Dendritic cell treated with granulocyte-macrophage colony-stimulating factor and Interleukin-4, amounts not matched to agents 40 ng/mL and 50 ng/mL, for 4 days (primary cell): ENCODE results near the gene CMIP.

Source experiments
- H3K27ac Mint-ChIP-seq: one replicate; pipeline ENCODE4 v1.8.0; 2022; ENCODE audit warnings: mild to moderate bottlenecking, mixed read lengths
- H3K27me3 Mint-ChIP-seq: one replicate; pipeline ENCODE4 v1.8.0; 2022; ENCODE audit warnings: mild to moderate bottlenecking, mixed read lengths
- H3K36me3 Mint-ChIP-seq: one replicate; pipeline ENCODE4 v1.8.0; 2022; ENCODE audit warnings: low read depth, mixed read lengths
- H3K4me1 Mint-ChIP-seq: one replicate; pipeline ENCODE4 v1.8.0; 2022; ENCODE audit warnings: low read depth, mixed read lengths
- H3K4me3 Mint-ChIP-seq: one replicate; pipeline ENCODE4 v1.8.0; 2022; ENCODE audit warnings: mild to moderate bottlenecking, moderate library complexity, mixed read lengths
- H3K9me3 Mint-ChIP-seq: one replicate; pipeline ENCODE4 v1.8.0; 2022; ENCODE audit warnings: mixed read lengths
- intact Hi-C: fragments of 100-400 bp; cut with micrococcal nuclease; formaldehyde crosslinking; loops from one replicate; pipeline ENCODE4 v1.15.0; 2022

The CMIP gene

GRCh38 chr16:81477697-81478693, 33.4 kb downstream of the CMIP start:
- H3K4me3 Mint-ChIP-seq, result peak overlapping the region; percentile 70
- H3K4me1 Mint-ChIP-seq, result peaks cover 99% of the 10 kb centered on the region

GRCh38 chr16:81478876-81479511, 34.4 kb downstream of the CMIP start:
- Mint-ChIP-seq H3K4me1 (peaks cover 99% of the 10 kb centered on the region), H3K9me3 (no peaks in the 10 kb centered on the region), H3K27me3 (no peaks in the 10 kb centered on the region), H3K4me3 (peak overlapping the region; percentile 70), H3K27ac (peak overlapping the region; percentile 85), H3K36me3 (peaks cover 66% of the 10 kb centered on the region)
- intact Hi-C loops, result no loop called here

More at GRCh38 chr16:81477697-81478693, 33.4 kb downstream of the CMIP start:
- intact Hi-C loops, result no loop called here
- H3K9me3 Mint-ChIP-seq, result no peaks in the 10 kb centered on the region
- H3K27me3 Mint-ChIP-seq, result no peaks in the 10 kb centered on the region
- H3K27ac Mint-ChIP-seq, result peak overlapping the region; percentile 85
- peaks cover 68% of the 10 kb centered on the region for H3K36me3 Mint-ChIP-seq

GRCh38 chr16:81480606-81481206, 36.1 kb downstream of the CMIP start:
- H3K4me3 Mint-ChIP-seq, result peak overlapping the region; percentile 58
- intact Hi-C loops, result loop anchor here (5.0 kb wide), 1 partner anchor 33 kb away; no protein-coding TSS in a partner anchor
- H3K9me3 Mint-ChIP-seq, result no peaks in the 10 kb centered on the region
- no peaks in the 10 kb centered on the region for H3K27me3 Mint-ChIP-seq
- H3K4me1 Mint-ChIP-seq, result peaks cover 99% of the 10 kb centered on the region
- peaks cover 50% of the 10 kb centered on the region for H3K36me3 Mint-ChIP-seq
- peak overlapping the region; percentile 83 for H3K27ac Mint-ChIP-seq

- Mint-ChIP-seq H3K4me1 (peaks cover 99% of the 10 kb centered on the region), H3K36me3 (peaks cover 50% of the 10 kb centered on the region), H3K27ac (peak overlapping the region; percentile 83), H3K27me3 (no peaks in the 10 kb centered on the region), H3K4me3 (peak overlapping the region; percentile 58), H3K9me3 (no peaks in the 10 kb centered on the region)
- intact Hi-C loops, result loop anchor here (5.0 kb wide), 1 partner anchor 34 kb away; no protein-coding TSS in a partner anchor
These were observed 36.7 kb downstream of the CMIP start for GRCh38 chr16:81481207-81481821.

GRCh38 chr16:81482329-81483063, 37.9 kb downstream of the CMIP start:
- Mint-ChIP-seq H3K4me3 (no peak overlapping the region), H3K9me3 (no peaks in the 10 kb centered on the region), H3K27me3 (no peaks in the 10 kb centered on the region), H3K4me1 (peaks cover 99% of the 10 kb centered on the region), H3K36me3 (peaks cover 50% of the 10 kb centered on the region), H3K27ac (peak overlapping the region; percentile 83)
- intact Hi-C loops, result loop anchor here (5.0 kb wide), 1 partner anchor 35 kb away; no protein-coding TSS in a partner anchor

- intact Hi-C loops, result loop anchor here (5.0 kb wide), 1 partner anchor 36 kb away; no protein-coding TSS in a partner anchor
- Mint-ChIP-seq H3K4me1 (peaks cover 99% of the 10 kb centered on the region), H3K9me3 (no peaks in the 10 kb centered on the region), H3K27ac (peak overlapping the region; percentile 83), H3K36me3 (peaks cover 54% of the 10 kb centered on the region), H3K4me3 (no peak overlapping the region), H3K27me3 (no peaks in the 10 kb centered on the region)
These were observed 38.7 kb downstream of the CMIP start for GRCh38 chr16:81483064-81483969.

- intact Hi-C loops, result loop anchor here (5.0 kb wide), 1 partner anchor 37 kb away; no protein-coding TSS in a partner anchor
- no peaks in the 10 kb centered on the region for H3K9me3 Mint-ChIP-seq
- H3K4me1 Mint-ChIP-seq, result peaks cover 99% of the 10 kb centered on the region
- no peak overlapping the region for H3K27ac Mint-ChIP-seq
- H3K27me3 Mint-ChIP-seq, result no peaks in the 10 kb centered on the region
- no peak overlapping the region for H3K4me3 Mint-ChIP-seq
- H3K36me3 Mint-ChIP-seq, result peaks cover 61% of the 10 kb centered on the region
These were observed 39.5 kb downstream of the CMIP start for GRCh38 chr16:81483970-81484595.

- Mint-ChIP-seq H3K27me3 (no peaks in the 10 kb centered on the region), H3K36me3 (peaks cover 55% of the 10 kb centered on the region), H3K4me3 (no peak overlapping the region), H3K4me1 (peaks cover 99% of the 10 kb centered on the region), H3K9me3 (no peaks in the 10 kb centered on the region), H3K27ac (no peak overlapping the region)
- intact Hi-C loops, result loop anchor here (5.0 kb wide), 1 partner anchor 38 kb away; no protein-coding TSS in a partner anchor
These were observed 40.5 kb downstream of the CMIP start for GRCh38 chr16:81484908-81485624.

GRCh38 chr16:81485824-81486539, 41.4 kb downstream of the CMIP start:
- Mint-ChIP-seq H3K4me1 (peaks cover 99% of the 10 kb centered on the region), H3K9me3 (no peaks in the 10 kb centered on the region), H3K27me3 (no peaks in the 10 kb centered on the region), H3K27ac (no peak overlapping the region), H3K36me3 (peaks cover 57% of the 10 kb centered on the region), H3K4me3 (no peak overlapping the region)
- intact Hi-C loops, result no loop called here

- no peaks in the 10 kb centered on the region for H3K9me3 Mint-ChIP-seq
- peaks cover 58% of the 10 kb centered on the region for H3K36me3 Mint-ChIP-seq
- intact Hi-C loops, result no loop called here
- H3K4me1 Mint-ChIP-seq, result peaks cover 100% of the 10 kb centered on the region
- no peaks in the 10 kb centered on the region for H3K27me3 Mint-ChIP-seq
- no peak overlapping the region for H3K4me3 Mint-ChIP-seq
- no peak overlapping the region for H3K27ac Mint-ChIP-seq
These were observed 42.0 kb downstream of the CMIP start for GRCh38 chr16:81486540-81487061.

- no peak overlapping the region for H3K4me3 Mint-ChIP-seq
- peaks cover 100% of the 10 kb centered on the region for H3K4me1 Mint-ChIP-seq
- no peaks in the 10 kb centered on the region for H3K9me3 Mint-ChIP-seq
These were observed 42.7 kb downstream of the CMIP start for GRCh38 chr16:81487301-81487720.

More at GRCh38 chr16:81487301-81487720, 42.7 kb downstream of the CMIP start:
- no peak overlapping the region for H3K27ac Mint-ChIP-seq
- peaks cover 65% of the 10 kb centered on the region for H3K36me3 Mint-ChIP-seq
- intact Hi-C loops, result no loop called here
- H3K27me3 Mint-ChIP-seq, result no peaks in the 10 kb centered on the region
